ENCODE measurements around the gene PATL2.

- TF ChIP-seq, protein P1, sequence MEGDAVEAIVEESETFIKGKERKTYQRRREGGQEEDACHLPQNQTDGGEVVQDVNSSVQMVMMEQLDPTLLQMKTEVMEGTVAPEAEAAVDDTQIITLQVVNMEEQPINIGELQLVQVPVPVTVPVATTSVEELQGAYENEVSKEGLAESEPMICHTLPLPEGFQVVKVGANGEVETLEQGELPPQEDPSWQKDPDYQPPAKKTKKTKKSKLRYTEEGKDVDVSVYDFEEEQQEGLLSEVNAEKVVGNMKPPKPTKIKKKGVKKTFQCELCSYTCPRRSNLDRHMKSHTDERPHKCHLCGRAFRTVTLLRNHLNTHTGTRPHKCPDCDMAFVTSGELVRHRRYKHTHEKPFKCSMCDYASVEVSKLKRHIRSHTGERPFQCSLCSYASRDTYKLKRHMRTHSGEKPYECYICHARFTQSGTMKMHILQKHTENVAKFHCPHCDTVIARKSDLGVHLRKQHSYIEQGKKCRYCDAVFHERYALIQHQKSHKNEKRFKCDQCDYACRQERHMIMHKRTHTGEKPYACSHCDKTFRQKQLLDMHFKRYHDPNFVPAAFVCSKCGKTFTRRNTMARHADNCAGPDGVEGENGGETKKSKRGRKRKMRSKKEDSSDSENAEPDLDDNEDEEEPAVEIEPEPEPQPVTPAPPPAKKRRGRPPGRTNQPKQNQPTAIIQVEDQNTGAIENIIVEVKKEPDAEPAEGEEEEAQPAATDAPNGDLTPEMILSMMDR (IDR thresholded peaks at IDR 0.05): no peak
- TF ChIP-seq POLR2A (IDR thresholded peaks at IDR 0.05): no peak
These were observed 54.2 kb downstream of the PATL2 start for GRCh38 chr15:44656913-44657312.

Measured in right lobe of liver (tissue), 4 donors.